ENCODE data around the gene PCF11. TPM values are rescaled to one million over a fixed set of nuclear protein-coding genes. Genes with fewer than 3 reads are reported as not detected.
"Not testable (repeated sequence)": the region's sequence is repeated elsewhere in the genome, so short reads cannot be mapped to it uniquely, and the experiment has no call there.

The PCF11 gene
- total RNA-seq, 1 experiment from 2014 or later, result 57.5 TPM

DNA sequence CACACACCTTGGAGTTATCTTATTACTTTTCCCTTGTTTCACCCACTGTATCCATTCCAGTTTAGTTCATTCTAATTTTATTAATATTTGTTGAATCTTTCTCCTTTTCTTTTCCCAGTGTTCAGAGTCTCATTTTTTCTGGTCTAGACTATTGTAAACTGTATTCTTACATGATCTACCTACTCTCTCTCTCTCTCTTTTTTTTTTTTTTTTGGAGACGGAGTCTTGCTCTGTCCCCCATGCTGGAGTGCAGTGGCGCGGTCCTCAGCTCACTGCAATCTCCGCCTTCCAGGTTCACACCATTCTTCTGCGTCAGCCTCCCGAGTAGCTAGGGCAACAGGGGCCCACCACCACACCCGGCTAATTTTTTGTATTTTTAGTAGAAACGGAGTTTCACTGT, 38.7 kb downstream of the PCF11 start:
- TF ChIP-seq, protein P1, sequence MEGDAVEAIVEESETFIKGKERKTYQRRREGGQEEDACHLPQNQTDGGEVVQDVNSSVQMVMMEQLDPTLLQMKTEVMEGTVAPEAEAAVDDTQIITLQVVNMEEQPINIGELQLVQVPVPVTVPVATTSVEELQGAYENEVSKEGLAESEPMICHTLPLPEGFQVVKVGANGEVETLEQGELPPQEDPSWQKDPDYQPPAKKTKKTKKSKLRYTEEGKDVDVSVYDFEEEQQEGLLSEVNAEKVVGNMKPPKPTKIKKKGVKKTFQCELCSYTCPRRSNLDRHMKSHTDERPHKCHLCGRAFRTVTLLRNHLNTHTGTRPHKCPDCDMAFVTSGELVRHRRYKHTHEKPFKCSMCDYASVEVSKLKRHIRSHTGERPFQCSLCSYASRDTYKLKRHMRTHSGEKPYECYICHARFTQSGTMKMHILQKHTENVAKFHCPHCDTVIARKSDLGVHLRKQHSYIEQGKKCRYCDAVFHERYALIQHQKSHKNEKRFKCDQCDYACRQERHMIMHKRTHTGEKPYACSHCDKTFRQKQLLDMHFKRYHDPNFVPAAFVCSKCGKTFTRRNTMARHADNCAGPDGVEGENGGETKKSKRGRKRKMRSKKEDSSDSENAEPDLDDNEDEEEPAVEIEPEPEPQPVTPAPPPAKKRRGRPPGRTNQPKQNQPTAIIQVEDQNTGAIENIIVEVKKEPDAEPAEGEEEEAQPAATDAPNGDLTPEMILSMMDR (IDR thresholded peaks at IDR 0.05; ENCODE audit: unreplicated experiment), result no peak
- POLR2A ChIA-PET, result interaction anchor here (0.5 to 3.9 kb wide), 4 partner anchors 10 to 110 kb away, joined by 3 to 91 read pairs (median 18); partner anchors contain the start of genes CCDC90B and PCF11
- DNase-seq (ENCODE audit: unreplicated experiment), result no peak
- H3K27ac Mint-ChIP-seq (ENCODE audit: low read depth, unreplicated experiment), result peak overlapping the region; percentile 92
- BruUV-seq (replicated peaks), result no TSS peak
- H3K36me3 Mint-ChIP-seq (ENCODE audit: insufficient read depth, unreplicated experiment), result peaks cover 35% of the 10 kb centered on the region
- H3K27me3 Mint-ChIP-seq (ENCODE audit: insufficient read depth, unreplicated experiment), result no peaks in the 10 kb centered on the region
- peak overlapping the region; percentile 94 for H3K4me3 Mint-ChIP-seq (ENCODE audit: unreplicated experiment)
- peaks cover 34% of the 10 kb centered on the region for H3K4me1 Mint-ChIP-seq (ENCODE audit: insufficient read depth, unreplicated experiment)
- intact Hi-C loops (cut with micrococcal nuclease), result loop anchor here (2.0 kb wide), 1 partner anchor 289 kb away; no protein-coding TSS in a partner anchor
- H3K9me3 Mint-ChIP-seq (ENCODE audit: unreplicated experiment), result no peaks in the 10 kb centered on the region
- CTCF ChIA-PET, result interaction anchor here (0.6 kb wide), 3 partner anchors 28 to 254 kb away, joined by 3 to 5 read pairs (median 4); no protein-coding TSS in a partner anchor

DNA sequence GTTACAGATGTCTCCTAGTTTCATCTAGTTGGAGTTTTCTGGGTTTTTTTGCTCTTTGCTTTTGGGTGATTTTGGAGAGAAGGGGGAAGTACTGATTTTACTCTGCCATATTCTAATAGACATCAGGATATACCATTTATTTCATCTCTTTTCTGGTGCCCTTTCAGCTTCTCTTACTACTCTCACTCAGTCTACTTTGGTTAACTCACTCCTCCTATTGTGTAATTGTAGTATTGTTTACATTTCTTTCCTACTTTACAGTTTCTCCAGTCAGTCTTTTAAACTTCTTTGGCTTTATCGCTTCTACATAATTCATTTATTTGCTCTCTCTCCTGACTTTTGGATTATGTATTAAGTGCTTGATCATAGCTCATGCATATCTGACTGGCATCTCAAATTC, 43.1 kb downstream of the PCF11 start:
- Mint-ChIP-seq H3K27ac (ENCODE audit: low read depth, unreplicated experiment) (no peak overlapping the region), H3K27me3 (ENCODE audit: insufficient read depth, unreplicated experiment) (no peaks in the 10 kb centered on the region), H3K4me3 (ENCODE audit: unreplicated experiment) (no peak overlapping the region), H3K4me1 (ENCODE audit: insufficient read depth, unreplicated experiment) (peaks cover 22% of the 10 kb centered on the region), H3K9me3 (ENCODE audit: unreplicated experiment) (no peaks in the 10 kb centered on the region), H3K36me3 (ENCODE audit: insufficient read depth, unreplicated experiment) (peaks cover 31% of the 10 kb centered on the region)
- intact Hi-C loops (cut with micrococcal nuclease), result no loop called here
- no TSS peak for BruUV-seq (replicated peaks)
- ChIA-PET CTCF (interaction anchor here (1.6 kb wide), 2 partner anchors 93 to 616 kb away, joined by 4 to 7 read pairs; no protein-coding TSS in a partner anchor), POLR2A (interaction anchor here (0.7 to 1.0 kb wide), 4 partner anchors 40 to 166 kb away, joined by 3 to 4 read pairs (median 3); no protein-coding TSS in a partner anchor)
- DNase-seq (ENCODE audit: unreplicated experiment), result no peak
- TF ChIP-seq, protein P1 (IDR thresholded peaks at IDR 0.05; ENCODE audit: unreplicated experiment), result no peak

DNA sequence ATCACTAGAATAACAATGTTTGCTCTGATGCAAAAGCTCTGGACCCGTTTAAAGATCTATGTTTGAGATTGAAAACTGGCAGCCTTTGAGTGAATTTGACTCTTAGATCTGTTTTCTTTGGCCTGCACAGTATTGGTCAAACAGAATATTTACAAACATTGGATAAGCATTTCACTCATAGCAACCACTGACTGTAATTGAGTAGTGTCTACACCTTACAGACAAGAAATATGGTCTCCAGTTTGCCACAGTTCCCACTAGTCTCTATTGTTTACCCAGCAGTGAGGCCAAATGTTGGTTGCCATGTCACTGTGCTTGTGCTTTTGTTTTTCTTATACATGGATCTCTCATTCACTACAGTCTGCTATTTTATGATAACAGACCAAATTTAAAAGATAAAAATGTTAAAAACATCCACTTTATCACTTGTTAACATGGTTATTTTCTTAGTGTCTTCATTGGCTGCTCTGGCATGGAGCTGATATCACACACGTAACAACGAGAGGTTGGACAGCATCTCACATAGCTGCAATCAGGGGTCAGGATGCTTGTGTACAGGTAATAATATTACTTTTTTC, 48.8 kb downstream of the PCF11 start:
- H3K27ac Mint-ChIP-seq (ENCODE audit: low read depth, unreplicated experiment), result no peak overlapping the region
- H3K9me3 Mint-ChIP-seq (ENCODE audit: unreplicated experiment), result no peaks in the 10 kb centered on the region
- peaks cover 25% of the 10 kb centered on the region for H3K36me3 Mint-ChIP-seq (ENCODE audit: insufficient read depth, unreplicated experiment)
- no peak for DNase-seq (ENCODE audit: unreplicated experiment)
- H3K27me3 Mint-ChIP-seq (ENCODE audit: insufficient read depth, unreplicated experiment), result no peaks in the 10 kb centered on the region
- no peak overlapping the region for H3K4me3 Mint-ChIP-seq (ENCODE audit: unreplicated experiment)
- TF ChIP-seq, protein P1 (IDR thresholded peaks at IDR 0.05; ENCODE audit: unreplicated experiment), result no peak
- no TSS peak for BruUV-seq (replicated peaks)
- no peaks in the 10 kb centered on the region for H3K4me1 Mint-ChIP-seq (ENCODE audit: insufficient read depth, unreplicated experiment)
- POLR2A ChIA-PET, result interaction anchor here (1.9 kb wide), 1 partner anchor 12 kb away, joined by 5 read pairs; the partner anchor contains the start of gene ANKRD42
- CTCF ChIA-PET, result interaction anchor here (0.7 to 1.3 kb wide), 2 partner anchors 44 to 574 kb away, joined by 3 to 6 read pairs; no protein-coding TSS in a partner anchor
- intact Hi-C loops (cut with micrococcal nuclease), result no loop called here

DNA sequence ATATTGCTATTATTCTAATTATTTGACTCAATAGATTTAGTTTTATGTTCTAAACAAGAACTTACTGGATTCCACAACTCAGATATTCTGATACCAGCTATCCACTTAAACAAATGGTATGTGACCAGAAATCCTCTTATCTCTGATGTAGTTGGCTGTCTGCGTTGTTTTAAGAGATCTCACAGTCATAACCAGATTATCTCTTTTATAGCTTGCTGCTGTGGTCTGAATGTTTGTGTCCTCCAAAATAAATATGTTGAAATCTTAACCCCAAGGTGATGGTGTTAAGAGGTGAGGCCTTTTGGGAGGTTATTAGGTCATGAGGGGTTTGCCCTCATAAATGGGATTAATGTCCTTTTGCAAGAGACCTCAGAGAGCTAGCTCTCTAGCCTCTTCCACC, 49.3 kb downstream of the PCF11 start:
- Mint-ChIP-seq H3K27ac (ENCODE audit: low read depth, unreplicated experiment) (no peak overlapping the region), H3K9me3 (ENCODE audit: unreplicated experiment) (no peaks in the 10 kb centered on the region)

DNA sequence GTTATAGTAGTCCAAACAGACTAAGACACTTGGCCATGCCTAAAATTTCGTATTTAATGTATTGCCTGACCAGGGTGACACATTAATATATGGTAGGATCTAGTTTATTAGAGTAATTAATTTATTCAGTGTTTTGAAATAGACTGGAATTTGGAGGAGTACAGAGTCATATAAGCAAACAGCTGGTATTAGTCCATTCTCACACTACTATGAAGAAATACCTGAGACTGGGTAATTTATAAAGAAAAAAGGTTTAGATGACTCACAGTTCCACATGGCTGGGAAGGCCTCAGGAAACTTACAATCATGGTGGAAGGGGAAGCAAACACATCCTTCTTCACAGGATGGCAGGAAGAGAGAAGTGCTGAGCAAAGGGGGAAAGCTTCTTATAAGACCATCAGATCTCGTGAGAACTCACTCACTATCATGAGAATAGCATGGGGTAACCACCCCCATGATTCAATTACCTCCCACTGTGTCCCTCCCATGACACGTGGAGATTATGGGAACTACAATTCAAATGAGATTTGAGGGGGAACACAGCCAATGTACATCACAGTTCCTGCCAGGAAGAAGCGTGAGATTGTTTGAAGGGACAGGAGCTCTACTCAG, 49.9 kb downstream of the PCF11 start:
- intact Hi-C loops (cut with micrococcal nuclease); H3K4me3 Mint-ChIP-seq (ENCODE audit: unreplicated experiment); BruUV-seq (replicated peaks); H3K9me3 Mint-ChIP-seq (ENCODE audit: unreplicated experiment); H3K4me1 Mint-ChIP-seq (ENCODE audit: insufficient read depth, unreplicated experiment); H3K27ac Mint-ChIP-seq (ENCODE audit: low read depth, unreplicated experiment); H3K27me3 Mint-ChIP-seq (ENCODE audit: insufficient read depth, unreplicated experiment); DNase-seq (ENCODE audit: unreplicated experiment): not testable (repeated sequence)
- H3K36me3 Mint-ChIP-seq (ENCODE audit: insufficient read depth, unreplicated experiment), result peaks cover 25% of the 10 kb centered on the region
- CTCF ChIA-PET, result interaction anchor here (0.8 to 0.9 kb wide), 3 partner anchors 14 to 616 kb away, joined by 3 to 4 read pairs (median 3); no protein-coding TSS in a partner anchor
- POLR2A ChIA-PET, result interaction anchor here (0.5 to 1.9 kb wide), 3 partner anchors 13 to 295 kb away, joined by 3 to 5 read pairs (median 3); partner anchors contain the start of gene ANKRD42

More for the DNA sequence above, 49.3 kb downstream of the PCF11 start:
- Mint-ChIP-seq H3K27me3 (ENCODE audit: insufficient read depth, unreplicated experiment) (no peaks in the 10 kb centered on the region), H3K4me3 (ENCODE audit: unreplicated experiment) (no peak overlapping the region), H3K4me1 (ENCODE audit: insufficient read depth, unreplicated experiment) (no peaks in the 10 kb centered on the region), H3K36me3 (ENCODE audit: insufficient read depth, unreplicated experiment) (peaks cover 25% of the 10 kb centered on the region)
- no peak for DNase-seq (ENCODE audit: unreplicated experiment)
- BruUV-seq (replicated peaks), result no TSS peak
- ChIA-PET POLR2A (interaction anchor here (1.9 kb wide), 1 partner anchor 13 kb away, joined by 5 read pairs; the partner anchor contains the start of gene ANKRD42), CTCF (no interaction called here)
- intact Hi-C loops (cut with micrococcal nuclease), result no loop called here
- TF ChIP-seq, protein P1 (IDR thresholded peaks at IDR 0.05; ENCODE audit: unreplicated experiment), result no peak
